ENCODE results near the gene SCP2D1.

The SCP2D1 gene

DNA sequence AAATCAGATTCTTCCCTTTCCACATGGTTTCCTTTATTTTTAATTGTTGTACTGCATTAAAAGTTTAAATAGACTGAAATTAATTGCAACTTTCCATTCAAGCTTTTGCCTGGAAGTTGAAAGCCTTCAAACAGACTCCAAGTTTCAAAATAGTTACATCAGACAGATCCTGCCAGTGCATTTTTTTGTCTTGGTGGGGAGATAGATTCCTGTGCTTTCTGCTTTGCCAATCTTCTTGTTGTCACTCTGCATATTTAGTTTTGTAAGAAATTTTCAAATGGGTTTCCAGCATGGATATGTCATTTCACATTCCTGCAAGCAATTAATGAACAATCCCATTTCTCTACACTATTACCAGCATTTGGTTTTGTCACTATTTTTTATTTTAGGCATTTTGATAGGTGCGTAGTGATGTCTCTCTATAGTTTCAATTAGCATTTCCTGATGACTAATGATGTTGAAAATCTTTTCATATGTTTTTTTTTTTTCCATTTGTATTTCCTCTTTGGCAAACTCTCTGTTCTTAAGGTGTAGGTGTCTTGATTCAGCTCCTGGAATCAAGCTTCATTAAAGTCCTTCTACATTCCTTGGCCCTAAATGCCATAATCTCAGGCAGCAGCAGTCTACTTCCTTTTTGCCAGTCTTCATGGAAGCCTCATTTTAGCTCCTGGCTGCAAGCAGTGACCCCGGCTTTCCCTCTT lies 40.5 kb downstream of the SCP2D1 start:
- intact Hi-C loops (cut with DNase I): no loop called here
- DNase-seq: no peak

DNA sequence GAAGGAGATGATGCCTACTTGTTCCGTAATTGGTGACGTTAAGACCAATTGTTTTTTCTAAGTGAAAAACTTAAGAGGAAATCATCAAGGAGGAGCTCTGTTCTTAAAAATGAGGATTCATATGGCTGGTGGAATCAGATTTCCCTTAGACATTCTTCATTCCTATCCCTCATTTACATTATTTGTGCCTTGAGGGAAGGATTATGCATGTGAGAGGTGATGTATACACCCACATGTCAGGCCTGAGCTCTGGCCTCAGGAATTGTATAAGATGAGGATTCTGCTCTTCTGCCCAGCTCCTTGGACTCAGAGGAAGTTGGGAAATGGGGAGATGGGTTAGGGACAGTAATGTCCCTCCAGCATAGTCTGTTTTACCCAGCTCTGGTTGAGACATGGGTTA lies 42.3 kb downstream of the SCP2D1 start:
- intact Hi-C loops (cut with DNase I): no loop called here

DNA sequence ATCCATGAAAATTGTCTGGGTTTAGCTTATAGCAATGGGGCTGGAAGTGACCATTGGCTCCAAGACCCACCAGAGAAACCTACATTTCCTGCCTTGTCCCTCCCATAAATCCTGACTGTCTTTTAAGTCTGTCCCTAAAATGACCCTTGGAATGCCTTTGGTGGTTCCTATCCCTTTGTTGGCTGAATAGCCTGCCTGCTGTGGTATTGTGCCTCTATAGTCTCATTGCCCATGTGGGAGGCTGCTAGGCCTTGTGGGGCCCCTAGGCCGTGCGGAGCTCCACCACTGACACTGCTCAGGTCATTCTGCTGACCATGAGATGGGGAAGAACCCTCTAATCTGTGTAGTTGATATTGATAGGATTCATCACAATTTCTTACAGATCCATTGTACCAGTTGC lies 43.3 kb downstream of the SCP2D1 start:
- DNase-seq: no peak
- intact Hi-C loops (cut with DNase I): no loop called here

More for the DNA sequence above, 42.3 kb downstream of the SCP2D1 start:
- DNase-seq: no peak

DNA sequence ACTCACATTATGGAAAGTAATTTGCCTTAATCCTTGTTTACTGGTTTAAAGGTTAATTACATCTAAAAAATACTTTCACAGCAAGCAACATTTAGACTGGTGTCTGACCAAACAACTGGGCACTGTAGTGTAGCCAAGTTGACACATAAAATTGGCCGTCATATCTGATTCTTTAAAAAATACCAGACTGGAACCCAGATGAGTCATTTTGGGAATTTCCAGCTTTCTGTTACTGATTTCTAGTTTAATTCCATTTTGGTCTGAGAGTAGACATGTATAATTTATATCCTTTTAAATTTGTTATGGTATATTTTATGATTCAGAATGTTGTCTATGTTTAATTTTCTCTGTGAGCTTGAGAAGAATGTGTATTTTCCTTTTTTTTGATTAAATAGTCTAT lies 44.1 kb downstream of the SCP2D1 start:
- DNase-seq: no peak
- intact Hi-C loops (cut with DNase I): no loop called here

DNA sequence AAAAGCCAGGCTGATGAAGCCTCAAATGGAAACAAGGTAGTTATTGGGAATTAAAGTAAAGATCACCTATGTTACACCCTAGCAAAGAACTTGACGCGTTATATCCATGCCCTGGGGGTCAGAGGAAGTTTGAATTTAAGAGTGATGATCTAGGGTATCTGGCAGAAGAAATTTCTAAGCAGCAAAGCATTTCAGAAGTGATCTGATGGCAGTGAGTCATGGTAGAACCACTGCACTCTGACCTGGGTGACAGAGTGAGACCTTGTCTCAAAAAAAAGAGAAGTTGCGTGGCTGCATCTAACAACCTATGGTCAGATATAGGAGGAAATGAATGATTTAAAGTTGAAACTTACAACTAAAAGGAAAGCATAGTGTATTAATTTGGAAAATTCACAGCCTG lies 45.2 kb downstream of the SCP2D1 start:
- intact Hi-C loops (cut with DNase I): no loop called here

More for the DNA sequence above, 45.2 kb downstream of the SCP2D1 start:
- DNase-seq: no peak
